Brain microvascular endothelial cell (primary cell): ENCODE results near the gene POLR2A.
A peak's percentile ranks its signal among the peaks of the same experiment; 100 is the strongest.
"Not testable (repeated sequence)": the region's sequence is repeated elsewhere in the genome, so short reads cannot be mapped to it uniquely, and the experiment has no call there.

ENCODE experiments used
- DNase-seq: peaks from one replicate; pipeline ENCODE4 v3.0.0-alpha.2; 2020
- H3K27ac ChIP-seq: fragments of 250-450 bp; sonication (Bioruptor Pico); 2 replicates; pipeline ENCODE4 v1.5.1; 2020; ENCODE audit warnings: mild to moderate bottlenecking, moderate library complexity
- H3K27me3 ChIP-seq: fragments of 250-450 bp; sonication (Bioruptor Pico); replicated peaks from 2 replicates; pipeline ENCODE4 v1.5.1; 2020; ENCODE audit warnings: mild to moderate bottlenecking
- H3K36me3 ChIP-seq: fragments of 250-450 bp; sonication (Bioruptor Pico); replicated peaks from 2 replicates; pipeline ENCODE4 v1.5.1; 2020; ENCODE audit warnings: mild to moderate bottlenecking
- H3K4me3 ChIP-seq: 2 replicates; pipeline ENCODE4 v1.5.1; 2011; ENCODE audit warnings: low read depth, mild to moderate bottlenecking, control low read depth, low read length, moderate library complexity
- CTCF ChIP-seq: IDR thresholded peaks from 2 replicates; pipeline ENCODE4 v1.5.1; 2011; ENCODE audit warnings: low read depth, mild to moderate bottlenecking, moderate library complexity, low read length, control low read depth, inconsistent platforms; ENCODE audit errors: missing control alignments
- in situ Hi-C: cut with HindIII; loops from 2 replicates; pipeline ENCODE4 v1.10.0; 2017; ENCODE audit warnings: low sequenced_read_pairs, low pct_ligation_motif_present

The POLR2A gene

GRCh38 chr17:7471729-7472128 is 12.4 kb upstream of the POLR2A start:
- H3K27ac ChIP-seq: no peak overlapping the region
- in situ Hi-C loops: no loop called here
- DNase-seq: no peak
- H3K36me3 ChIP-seq: peaks cover 4% of the 10 kb centered on the region
- TF ChIP-seq CTCF: no peak
- no peaks in the 10 kb centered on the region for H3K27me3 ChIP-seq
- H3K4me3 ChIP-seq: no peak overlapping the region

GRCh38 chr17:7474767-7475166 is 9.4 kb upstream of the POLR2A start:
- DNase-seq, H3K36me3 ChIP-seq, H3K27ac ChIP-seq, H3K4me3 ChIP-seq, in situ Hi-C loops, H3K27me3 ChIP-seq: not testable (repeated sequence)

GRCh38 chr17:7475764-7476422 is 8.3 kb upstream of the POLR2A start:
- Histone ChIP-seq H3K27me3 (no peaks in the 10 kb centered on the region), H3K36me3 (no peaks in the 10 kb centered on the region), H3K27ac (no peak overlapping the region), H3K4me3 (no peak overlapping the region)
- no peak for DNase-seq
- in situ Hi-C loops: no loop called here
- no peak for TF ChIP-seq CTCF

GRCh38 chr17:7476494-7476893 is 7.7 kb upstream of the POLR2A start:
- Histone ChIP-seq H3K27me3 (no peaks in the 10 kb centered on the region), H3K4me3 (no peak overlapping the region), H3K36me3 (no peaks in the 10 kb centered on the region), H3K27ac (no peak overlapping the region)
- no peak for TF ChIP-seq CTCF
- in situ Hi-C loops: no loop called here
- no peak for DNase-seq

GRCh38 chr17:7476951-7477350 is 7.2 kb upstream of the POLR2A start:
- no peak overlapping the region for H3K27ac ChIP-seq
- no peak for TF ChIP-seq CTCF
- no peak overlapping the region for H3K4me3 ChIP-seq
- H3K36me3 ChIP-seq: no peaks in the 10 kb centered on the region
- in situ Hi-C loops: no loop called here
- DNase-seq: no peak
- H3K27me3 ChIP-seq: no peaks in the 10 kb centered on the region

GRCh38 chr17:7477392-7478275 is 6.5 kb upstream of the POLR2A start:
- H3K27ac ChIP-seq: peak overlapping the region; percentile 78
- in situ Hi-C loops: no loop called here
- DNase-seq: peak; percentile 72
- peak overlapping the region; percentile 72 for H3K4me3 ChIP-seq
- TF ChIP-seq CTCF: no peak
- H3K27me3 ChIP-seq: no peaks in the 10 kb centered on the region
- no peaks in the 10 kb centered on the region for H3K36me3 ChIP-seq
